ENCODE results near the gene MOB1B.

MOB1B gene

GRCh38 chr4:70874268-70875156, 27.7 kb upstream of the MOB1B start:
- TF ChIP-seq CTCF (IDR thresholded peaks at IDR 0.05; ENCODE audit: insufficient read depth, missing control alignments), result no peak
- FAIRE-seq (no peak), DNase-seq (ENCODE audit: insufficient read length, low spot score) (no peak)

- FAIRE-seq, result no peak
- no peak for DNase-seq (ENCODE audit: insufficient read length, low spot score)
- no peak for TF ChIP-seq CTCF (IDR thresholded peaks at IDR 0.05; ENCODE audit: insufficient read depth, missing control alignments)
Observed at GRCh38 chr4:70877556-70877955, 24.6 kb upstream of the MOB1B start.

DNA sequence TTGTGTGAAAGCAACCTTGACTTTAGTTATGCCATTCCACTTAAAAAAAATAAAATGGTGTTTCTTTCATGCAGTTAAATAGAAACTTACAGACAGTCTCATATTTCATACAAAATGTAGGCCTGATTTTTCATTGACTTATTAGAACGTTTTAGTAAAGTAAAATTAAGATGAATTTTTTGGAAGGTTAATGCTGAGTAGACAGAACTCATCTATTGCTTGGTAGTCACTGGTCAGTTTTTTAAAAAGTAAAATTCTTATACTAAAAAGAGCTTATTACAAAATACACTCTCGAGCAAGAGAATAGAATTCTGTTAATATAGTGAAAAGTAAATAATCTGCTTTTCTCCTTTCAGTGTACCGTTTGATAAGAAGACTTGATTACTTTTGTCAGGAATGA, 21.4 kb upstream of the MOB1B start:
- DNase-seq (ENCODE audit: insufficient read length, low spot score) (no peak), FAIRE-seq (no peak)
- TF ChIP-seq CTCF (IDR thresholded peaks at IDR 0.05; ENCODE audit: insufficient read depth, missing control alignments), result no peak

- no peak for TF ChIP-seq CTCF (IDR thresholded peaks at IDR 0.05; ENCODE audit: insufficient read depth, missing control alignments)
- no peak for DNase-seq (ENCODE audit: insufficient read length, low spot score)
- FAIRE-seq, result no peak
Observed at GRCh38 chr4:70885174-70885573, 17.0 kb upstream of the MOB1B start.

DNA sequence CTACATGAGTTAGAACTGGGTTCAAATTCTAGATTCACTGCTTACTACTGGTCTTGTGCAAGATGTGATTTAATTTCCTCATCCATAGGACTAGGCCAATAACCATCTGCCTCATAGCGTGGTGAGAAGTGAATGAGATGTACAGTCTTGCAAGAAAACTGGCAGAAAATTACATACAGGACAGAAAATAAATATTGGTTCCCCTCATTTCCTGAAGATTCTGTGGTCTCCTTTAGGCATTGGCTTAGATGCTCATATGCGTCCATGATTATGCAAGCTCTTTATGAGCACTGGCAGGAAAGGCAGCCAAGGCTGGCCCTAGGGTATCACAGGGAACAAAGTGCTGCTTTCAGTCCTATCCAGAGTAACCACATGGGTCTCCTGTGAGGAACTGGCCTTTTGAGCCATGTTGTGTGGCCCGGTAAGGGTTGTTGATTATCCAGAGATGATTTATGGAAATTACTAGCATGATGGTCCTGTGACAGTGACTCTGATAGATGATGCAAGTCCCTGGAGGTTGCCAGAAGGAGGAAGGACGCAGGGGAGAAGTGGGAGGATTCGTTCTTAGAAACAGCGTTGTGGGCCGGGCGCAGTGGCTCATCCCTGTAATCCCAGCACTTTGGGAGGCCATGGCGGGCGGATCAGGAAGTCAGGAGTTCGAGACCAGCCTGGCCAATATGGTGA, 9.9 kb upstream of the MOB1B start:
- DNase-seq (ENCODE audit: insufficient read length, low spot score) (no peak), FAIRE-seq (no peak)
- TF ChIP-seq CTCF (IDR thresholded peaks at IDR 0.05; ENCODE audit: insufficient read depth, missing control alignments), result no peak

- FAIRE-seq (no peak), DNase-seq (ENCODE audit: insufficient read length, low spot score) (no peak)
- no peak for TF ChIP-seq CTCF (IDR thresholded peaks at IDR 0.05; ENCODE audit: insufficient read depth, missing control alignments)
Observed at GRCh38 chr4:70893790-70894189, 8.4 kb upstream of the MOB1B start.

GRCh38 chr4:70895405-70895804, 6.8 kb upstream of the MOB1B start:
- no peak for FAIRE-seq
- no peak for DNase-seq (ENCODE audit: insufficient read length, low spot score)

More at GRCh38 chr4:70895405-70895804, 6.8 kb upstream of the MOB1B start:
- no peak for TF ChIP-seq CTCF (IDR thresholded peaks at IDR 0.05; ENCODE audit: insufficient read depth, missing control alignments)
